Stimulated activated CD8-positive, alpha-beta memory T cell treated with anti-CD3 and anti-CD28 coated beads, Interleukin-7, amount 100 ng/mL, for 4 hours (primary cell): ENCODE data around the gene STX19.

ENCODE experiments used
- DNase-seq, 2 donors: peaks; one replicate each; pipeline ENCODE4 v3.0.0-alpha.2; 2020; ENCODE audit warnings: low read depth in 2 of 2

Gene STX19

GRCh38 chr3:94036909-94037507 lies 8.6 kb upstream of the STX19 start:
- no peak for DNase-seq

GRCh38 chr3:94026623-94027022 lies 1.8 kb downstream of the STX19 start:
- DNase-seq: no peak

DNA sequence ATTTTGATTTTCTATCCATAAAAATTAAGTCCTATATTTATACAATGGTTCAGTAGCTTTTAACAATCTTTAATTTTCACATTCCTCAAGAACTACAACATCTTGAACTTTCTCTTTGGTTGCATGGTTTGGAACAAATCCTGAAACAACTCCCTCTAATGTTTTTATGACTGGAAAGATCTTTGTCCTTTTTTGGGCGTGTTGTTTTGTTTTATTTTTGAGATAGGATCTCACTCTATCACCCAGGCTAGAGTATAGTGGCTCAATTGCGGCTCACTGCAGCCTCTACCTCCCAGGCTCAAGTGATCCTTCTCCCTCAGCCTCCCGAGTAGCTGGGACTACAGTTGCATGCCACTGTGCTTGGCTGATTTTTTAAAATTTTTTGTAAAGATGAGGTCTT lies 4.0 kb downstream of the STX19 start:
- DNase-seq: no peak

GRCh38 chr3:94020293-94020692 lies 8.1 kb downstream of the STX19 start:
- no peak for DNase-seq

DNA sequence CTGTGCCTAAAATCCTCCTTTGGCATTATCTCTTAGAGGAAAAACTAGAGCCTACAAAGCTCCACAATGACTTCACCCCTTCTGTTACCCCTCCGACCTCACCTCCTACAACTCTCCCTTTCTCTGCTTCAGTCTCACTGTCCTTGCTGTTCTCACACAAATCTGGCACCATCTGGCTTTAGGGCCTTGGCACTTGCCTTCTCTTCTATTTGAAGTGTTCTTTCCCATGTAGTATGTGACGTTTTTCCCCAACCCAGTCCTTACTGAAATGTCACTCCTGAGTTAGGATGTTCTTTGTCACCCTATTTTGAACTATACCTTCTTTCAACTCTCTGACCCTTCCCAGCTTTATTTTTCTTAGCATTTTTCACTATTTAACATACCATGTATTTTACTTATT lies 8.7 kb downstream of the STX19 start:
- no peak for DNase-seq

- no peak for DNase-seq
These were observed 13.4 kb downstream of the STX19 start for GRCh38 chr3:94015025-94015424.

DNA sequence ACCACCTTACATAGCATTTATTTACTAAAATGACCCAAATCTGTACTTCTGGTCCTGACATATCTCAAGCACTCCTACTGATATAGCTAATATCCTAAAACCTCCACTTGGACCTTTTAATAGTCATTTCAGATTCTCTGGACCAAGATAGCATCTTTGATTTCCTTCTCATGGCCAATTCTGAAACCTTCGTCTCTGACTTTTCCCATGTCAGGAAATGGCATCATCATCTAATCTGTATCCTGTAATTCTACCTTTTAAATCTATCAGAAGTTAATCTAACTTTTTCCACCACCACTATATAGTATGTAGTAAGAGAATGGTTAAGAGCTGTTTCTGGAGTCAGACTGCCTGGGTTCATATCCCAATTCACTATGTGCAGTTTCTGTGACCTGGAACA lies 16.2 kb downstream of the STX19 start:
- no peak for DNase-seq

DNA sequence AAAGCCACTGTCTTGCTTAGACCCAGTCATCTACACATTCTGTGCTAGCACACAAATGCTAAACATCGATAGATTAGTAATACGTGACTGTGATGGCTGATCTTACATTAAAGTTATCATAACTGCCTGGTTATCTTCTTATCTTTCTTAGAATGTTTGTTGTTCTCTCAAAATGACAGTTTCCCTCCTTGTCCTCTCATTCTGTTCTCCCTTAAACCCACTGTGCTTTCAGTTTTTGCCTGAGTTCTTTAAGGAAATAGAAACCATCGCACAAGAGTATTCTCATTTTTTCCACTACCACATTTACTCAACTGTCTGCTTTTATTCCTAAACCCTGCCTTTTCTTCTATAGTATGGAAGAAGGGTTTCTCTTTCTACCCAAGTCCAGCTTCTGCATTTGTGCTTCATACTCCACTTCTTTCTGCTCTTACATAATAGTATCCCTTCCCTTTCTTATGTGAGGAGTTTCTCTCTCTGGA lies 17.1 kb downstream of the STX19 start:
- DNase-seq: no peak

- DNase-seq: no peak
These were observed 18.8 kb downstream of the STX19 start for GRCh38 chr3:94009608-94010007.

- DNase-seq: no peak
These were observed 20.1 kb downstream of the STX19 start for GRCh38 chr3:94008253-94008652.

DNA sequence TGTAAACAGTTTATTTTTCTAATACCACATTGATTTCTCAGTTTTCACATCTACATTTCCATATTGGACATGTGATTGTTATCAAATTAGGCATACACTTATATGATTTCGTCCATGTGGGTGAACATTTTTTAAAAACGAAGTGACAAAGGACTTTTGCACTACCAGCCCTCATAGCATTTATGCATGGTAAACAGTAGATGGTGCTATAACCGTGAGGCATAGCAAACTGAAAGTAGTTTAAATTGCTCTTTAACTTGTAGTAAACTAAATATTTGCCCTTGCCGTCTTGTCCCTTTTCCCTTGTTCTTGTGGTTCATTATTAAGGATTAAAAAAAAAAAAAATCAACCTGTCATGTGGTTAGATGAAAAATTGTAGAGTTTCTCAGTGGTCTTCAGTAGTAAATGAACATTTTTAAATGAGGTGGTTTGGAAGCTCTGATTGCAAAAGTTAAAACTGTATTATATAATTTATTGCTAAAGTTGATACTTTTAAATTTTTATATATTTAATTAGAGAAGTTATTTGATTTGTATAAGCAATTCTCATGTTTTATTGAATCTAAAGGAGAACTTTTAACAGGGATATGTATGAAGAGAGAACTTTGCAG lies 24.0 kb downstream of the STX19 start:
- DNase-seq: peak in 1 of 2 donors; percentile 2

DNA sequence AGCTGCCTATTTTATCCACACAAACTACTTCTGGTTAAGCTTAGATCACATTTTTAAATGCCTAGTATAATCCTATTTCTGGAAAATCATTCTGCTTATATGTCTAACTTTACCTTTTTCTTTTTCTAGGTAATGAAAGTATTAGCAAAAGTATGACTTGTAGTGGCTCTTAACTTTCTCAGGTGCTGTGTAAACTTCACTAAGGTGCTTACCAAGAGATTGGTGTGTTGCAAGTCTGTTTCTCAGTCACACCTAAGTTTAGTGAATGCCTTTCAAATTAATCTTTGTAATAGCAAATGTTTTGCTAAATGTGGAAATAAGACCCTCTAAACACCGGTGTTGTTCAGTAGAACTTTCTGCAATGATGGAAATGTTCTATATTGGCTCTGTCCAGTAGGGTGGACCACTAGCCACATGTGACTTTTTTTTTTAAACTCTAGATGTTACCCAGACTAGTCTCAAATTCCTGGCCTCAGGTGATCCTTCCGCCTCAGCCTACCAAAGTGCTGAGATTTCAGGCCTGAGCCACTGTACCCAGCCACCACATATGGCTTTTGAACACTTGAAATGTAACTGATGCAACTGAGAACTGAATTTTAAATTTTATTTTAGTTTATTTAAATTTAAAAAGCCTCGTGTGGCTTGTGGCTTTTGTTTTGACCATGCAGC lies 26.4 kb downstream of the STX19 start:
- DNase-seq: no peak

- DNase-seq: no peak
These were observed 27.2 kb downstream of the STX19 start for GRCh38 chr3:94001191-94001590.

DNA sequence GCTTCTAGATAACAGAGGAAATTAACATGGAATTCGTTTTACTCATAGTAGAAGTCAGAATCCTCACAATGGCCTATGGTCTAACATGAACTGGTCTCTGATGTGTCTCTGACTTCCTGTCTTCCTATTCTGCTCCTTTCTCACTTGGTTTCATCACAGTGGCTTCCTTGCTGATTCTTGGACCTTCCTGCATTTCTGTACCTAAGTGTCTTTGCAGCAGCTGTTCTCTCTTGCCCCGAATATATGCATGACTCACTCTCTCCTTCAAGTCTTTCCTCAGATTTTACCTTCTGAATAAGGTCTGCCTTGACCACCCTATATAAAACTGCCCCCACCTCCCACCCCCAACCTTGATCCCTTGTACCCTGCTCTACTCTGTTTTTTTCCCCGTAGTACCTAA lies 34.3 kb downstream of the STX19 start:
- DNase-seq: no peak

DNA sequence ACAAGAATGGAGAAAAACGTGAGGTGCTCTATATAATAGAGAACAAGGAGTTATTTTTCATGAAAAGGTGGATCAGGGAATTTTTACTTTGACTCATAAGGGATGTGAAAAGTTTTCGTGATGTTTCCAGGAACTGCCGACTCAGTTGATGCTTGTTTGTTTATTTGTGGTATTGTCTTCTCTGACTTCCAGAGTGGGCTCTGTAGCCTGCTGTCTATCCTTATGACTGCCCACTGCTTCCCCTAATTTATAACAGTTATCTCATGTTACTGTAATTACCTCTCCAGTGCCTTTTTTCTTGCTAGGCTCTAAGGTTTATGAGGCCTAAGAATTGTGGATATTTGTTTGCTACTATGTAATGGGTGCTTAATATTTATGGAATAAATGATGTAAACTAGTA lies 36.2 kb downstream of the STX19 start:
- DNase-seq: no peak

DNA sequence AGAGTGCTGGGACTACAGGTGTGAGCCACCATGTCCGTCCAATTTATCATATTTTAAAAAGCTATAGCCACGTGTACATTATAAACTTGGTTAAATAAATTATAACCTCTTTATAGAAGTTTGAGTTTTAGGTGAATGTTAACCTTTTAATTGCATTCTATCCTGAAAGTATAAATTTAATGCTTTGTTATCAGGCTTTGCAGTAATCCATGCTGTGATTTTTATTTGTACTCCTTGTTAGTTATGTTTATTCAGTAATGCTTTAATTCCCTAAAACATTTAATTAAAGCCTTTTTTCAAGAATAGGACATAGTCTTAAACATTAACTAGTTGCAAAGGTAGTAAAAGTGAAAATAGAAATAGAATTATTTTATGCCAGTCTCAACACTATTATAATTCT lies 36.8 kb downstream of the STX19 start:
- no peak for DNase-seq

- no peak for DNase-seq
These were observed 39.2 kb downstream of the STX19 start for GRCh38 chr3:93989241-93989640.

GRCh38 chr3:93988764-93989163 lies 39.6 kb downstream of the STX19 start:
- no peak for DNase-seq

GRCh38 chr3:93988283-93988682 lies 40.1 kb downstream of the STX19 start:
- DNase-seq: no peak

GRCh38 chr3:93984618-93985017 lies 43.8 kb downstream of the STX19 start:
- no peak for DNase-seq

DNA sequence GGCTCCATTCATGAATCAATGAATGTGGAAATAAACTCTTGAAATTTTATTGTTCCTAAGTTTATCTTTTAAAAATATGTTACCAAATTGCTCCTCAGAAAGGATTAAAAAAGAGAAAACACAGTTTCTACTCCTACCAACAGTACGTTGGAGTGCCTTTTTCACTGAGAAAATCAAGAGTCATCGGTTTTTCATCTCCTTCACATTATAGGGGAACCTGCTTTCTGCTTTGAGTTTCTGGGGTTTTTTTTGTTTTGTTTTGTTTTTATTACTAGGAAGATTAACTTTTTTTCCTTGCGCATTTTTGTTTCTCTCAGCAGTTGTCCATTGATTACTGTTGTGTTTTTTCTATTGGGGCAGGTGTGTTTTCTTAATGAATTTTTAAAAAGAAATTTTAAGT lies 45.0 kb downstream of the STX19 start:
- no peak for DNase-seq

GRCh38 chr3:93981649-93982048 lies 46.7 kb downstream of the STX19 start:
- no peak for DNase-seq
